Activated naive CD4-positive, alpha-beta T cell treated with anti-CD3 and anti-CD28 coated beads for 36 hours (primary cell): ENCODE results near the gene IVL. TPM values are rescaled to one million over a fixed set of nuclear protein-coding genes. Genes with fewer than 3 reads are reported as not detected.

Experiments
- CTCF ChIA-PET: fragments of 350-600 bp; sonication (Branson Sonifier 250); formaldehyde crosslinking; loops from one replicate; lab custom pipeline; 2021; ENCODE audit warnings: antibody characterized with exemption; lab: Charles Lee
- DNase-seq: peaks from one replicate; pipeline ENCODE4 v3.0.0-alpha.2; 2020
- H3K27ac Mint-ChIP-seq: one replicate; pipeline ENCODE4 v1.8.0; 2021; ENCODE audit warnings: mild to moderate bottlenecking, mixed read lengths
- H3K27me3 Mint-ChIP-seq: one replicate; pipeline ENCODE4 v1.8.0; 2021; ENCODE audit warnings: low read depth, mixed read lengths
- H3K36me3 Mint-ChIP-seq: one replicate; pipeline ENCODE4 v1.8.0; 2021; ENCODE audit warnings: low read depth, mixed read lengths
- H3K4me1 Mint-ChIP-seq: one replicate; pipeline ENCODE4 v1.8.0; 2021; ENCODE audit warnings: low read depth, mixed read lengths
- H3K4me3 Mint-ChIP-seq: one replicate; pipeline ENCODE4 v1.8.0; 2021; ENCODE audit warnings: mild to moderate bottlenecking, moderate library complexity, mixed read lengths
- H3K9me3 Mint-ChIP-seq: one replicate; pipeline ENCODE4 v1.8.0; 2021; ENCODE audit warnings: mixed read lengths
- intact Hi-C: fragments of 100-400 bp; cut with micrococcal nuclease; formaldehyde crosslinking; loops from one replicate; pipeline ENCODE4 v1.15.1; 2023
- total RNA-seq, 2 experiments: library from RNA; stranded (reverse); gene quantifications; one replicate each; pipeline ENCODE4 v1.2.3, GENCODE V29; 2021

The IVL gene
- total RNA-seq, 2 experiments from 2014 or later = not detected

DNA sequence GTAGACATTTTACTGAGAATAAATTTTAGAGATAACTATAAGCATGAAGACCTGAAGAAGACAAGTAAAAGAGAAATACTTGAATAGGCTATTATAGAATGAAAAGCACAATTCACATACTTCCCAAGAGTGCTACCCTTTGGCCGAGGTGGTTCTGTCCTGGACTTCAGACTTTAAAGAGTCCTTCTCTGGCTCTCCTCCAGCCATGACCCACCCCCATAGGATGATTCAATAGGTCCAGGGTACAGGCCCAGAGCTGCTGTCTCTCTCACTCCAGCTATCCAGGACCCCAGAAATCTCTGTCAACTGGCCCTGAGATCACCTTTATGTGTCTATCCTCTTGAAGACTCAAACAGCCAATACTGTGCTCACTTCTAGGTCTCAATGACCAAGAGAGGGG is 31.5 kb upstream of the IVL start:
- no peak for DNase-seq
- Mint-ChIP-seq H3K27ac (no peak overlapping the region), H3K4me3 (no peak overlapping the region), H3K9me3 (no peaks in the 10 kb centered on the region), H3K36me3 (no peaks in the 10 kb centered on the region), H3K4me1 (no peaks in the 10 kb centered on the region), H3K27me3 (peaks cover 14% of the 10 kb centered on the region)
- CTCF ChIA-PET = no interaction called here
- intact Hi-C loops = no loop called here

- no peaks in the 10 kb centered on the region for H3K9me3 Mint-ChIP-seq
- CTCF ChIA-PET = interaction anchor here (0.7 kb wide), 2 partner anchors 315 to 343 kb away, joined by 4 read pairs; no protein-coding TSS in a partner anchor
- intact Hi-C loops = no loop called here
- no peaks in the 10 kb centered on the region for H3K36me3 Mint-ChIP-seq
- peak; percentile 49 for DNase-seq
- H3K27ac Mint-ChIP-seq = no peak within 1 kb of the TSS
- peaks cover 11% of the 10 kb centered on the region for H3K27me3 Mint-ChIP-seq
- no peaks in the 10 kb centered on the region for H3K4me1 Mint-ChIP-seq
- no peak within 1 kb of the TSS for H3K4me3 Mint-ChIP-seq
These were observed 30.3 kb upstream of the IVL start, which contains the start of gene SMCP for GRCh38 chr1:152878042-152878441. Gene SMCP (plus strand): TSS chr1:152878322. CDS start chr1:152884423, 6,101 bp downstream.

DNA sequence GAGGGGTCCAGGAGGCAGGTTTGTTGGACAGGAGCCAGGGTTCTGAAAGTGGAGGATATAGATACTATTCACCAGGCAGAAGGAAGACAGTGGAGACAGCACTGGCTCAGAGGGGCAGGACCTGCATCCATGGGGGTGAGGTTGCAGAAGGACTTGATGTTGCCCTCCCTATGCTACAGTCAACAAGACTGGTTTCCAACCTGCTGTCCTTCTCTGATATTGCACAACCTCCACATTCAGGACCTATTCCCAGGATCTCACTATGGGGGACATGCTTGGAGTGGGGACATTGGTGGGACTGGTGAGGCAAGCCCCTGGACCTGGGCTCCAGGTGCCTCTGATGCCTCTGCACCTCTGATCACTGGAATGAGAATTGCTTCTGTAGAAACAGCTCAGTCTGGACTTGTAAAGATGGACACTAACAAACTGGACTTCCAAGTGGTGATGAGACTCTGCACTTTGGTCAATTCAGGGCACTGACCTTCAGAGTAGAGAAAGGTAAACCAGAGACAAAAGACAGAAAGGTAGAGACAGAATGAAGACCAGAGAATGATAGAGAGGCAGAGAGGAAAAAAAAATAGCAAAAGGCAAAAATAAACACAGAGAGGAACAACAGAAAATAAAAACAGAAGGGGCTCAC is 28.7 kb upstream of the IVL start:
- DNase-seq = no peak
- CTCF ChIA-PET = no interaction called here
- Mint-ChIP-seq H3K4me3 (no peak overlapping the region), H3K27me3 (peaks cover 11% of the 10 kb centered on the region), H3K27ac (no peak overlapping the region), H3K4me1 (no peaks in the 10 kb centered on the region), H3K36me3 (no peaks in the 10 kb centered on the region), H3K9me3 (no peaks in the 10 kb centered on the region)
- intact Hi-C loops = no loop called here

GRCh38 chr1:152880316-152880715 is 28.0 kb upstream of the IVL start:
- CTCF ChIA-PET = no interaction called here
- no peaks in the 10 kb centered on the region for H3K4me1 Mint-ChIP-seq
- H3K4me3 Mint-ChIP-seq = no peak overlapping the region
- no peak for DNase-seq
- no peaks in the 10 kb centered on the region for H3K36me3 Mint-ChIP-seq
- no peak overlapping the region for H3K27ac Mint-ChIP-seq
- intact Hi-C loops = no loop called here
- no peaks in the 10 kb centered on the region for H3K9me3 Mint-ChIP-seq
- peaks cover 11% of the 10 kb centered on the region for H3K27me3 Mint-ChIP-seq

- Mint-ChIP-seq H3K4me1 (no peaks in the 10 kb centered on the region), H3K27ac (no peak overlapping the region), H3K9me3 (no peaks in the 10 kb centered on the region), H3K36me3 (no peaks in the 10 kb centered on the region), H3K4me3 (no peak overlapping the region), H3K27me3 (peaks cover 11% of the 10 kb centered on the region)
- CTCF ChIA-PET = no interaction called here
- no peak for DNase-seq
- intact Hi-C loops = no loop called here
These were observed 27.4 kb upstream of the IVL start for GRCh38 chr1:152880907-152881306.

DNA sequence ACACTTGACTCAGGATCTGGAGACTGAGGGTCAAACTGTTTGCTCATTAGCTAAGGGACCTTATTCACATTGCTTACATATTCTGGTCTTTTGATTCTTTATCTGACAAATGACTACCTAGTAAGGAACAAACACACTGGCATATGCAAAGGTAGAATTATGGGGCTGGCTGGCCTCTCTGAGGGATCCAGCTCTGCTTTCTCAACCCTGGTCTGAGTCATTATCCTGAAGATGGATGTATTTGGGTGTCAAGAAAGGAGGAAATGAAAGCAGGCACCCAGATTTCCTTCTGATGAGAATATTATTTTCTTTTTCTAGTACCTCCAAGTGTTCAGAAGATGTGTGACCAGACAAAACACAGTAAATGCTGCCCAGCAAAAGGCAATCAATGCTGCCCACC is 24.3 kb upstream of the IVL start:
- H3K4me3 Mint-ChIP-seq = no peak overlapping the region
- no peaks in the 10 kb centered on the region for H3K4me1 Mint-ChIP-seq
- no peak overlapping the region for H3K27ac Mint-ChIP-seq
- H3K9me3 Mint-ChIP-seq = no peaks in the 10 kb centered on the region
- H3K36me3 Mint-ChIP-seq = no peaks in the 10 kb centered on the region
- no peak for DNase-seq
- H3K27me3 Mint-ChIP-seq = peaks cover 5% of the 10 kb centered on the region
- intact Hi-C loops = no loop called here
- CTCF ChIA-PET = no interaction called here

DNA sequence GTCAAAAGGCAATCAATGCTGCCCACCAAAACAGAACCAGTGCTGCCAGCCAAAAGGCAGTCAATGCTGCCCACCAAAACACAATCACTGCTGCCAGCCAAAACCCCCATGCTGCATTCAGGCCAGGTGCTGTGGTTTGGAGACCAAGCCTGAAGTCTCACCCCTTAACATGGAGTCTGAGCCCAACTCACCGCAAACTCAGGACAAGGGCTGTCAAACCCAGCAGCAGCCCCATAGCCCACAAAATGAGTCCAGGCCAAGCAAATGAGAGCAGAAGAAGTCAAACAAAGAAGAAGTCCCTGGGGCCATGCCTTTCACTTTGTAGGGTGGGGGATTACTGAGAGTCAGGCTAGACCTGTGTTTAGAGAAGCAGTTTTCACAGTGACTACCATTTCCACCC is 23.8 kb upstream of the IVL start:
- H3K36me3 Mint-ChIP-seq = no peaks in the 10 kb centered on the region

DNA sequence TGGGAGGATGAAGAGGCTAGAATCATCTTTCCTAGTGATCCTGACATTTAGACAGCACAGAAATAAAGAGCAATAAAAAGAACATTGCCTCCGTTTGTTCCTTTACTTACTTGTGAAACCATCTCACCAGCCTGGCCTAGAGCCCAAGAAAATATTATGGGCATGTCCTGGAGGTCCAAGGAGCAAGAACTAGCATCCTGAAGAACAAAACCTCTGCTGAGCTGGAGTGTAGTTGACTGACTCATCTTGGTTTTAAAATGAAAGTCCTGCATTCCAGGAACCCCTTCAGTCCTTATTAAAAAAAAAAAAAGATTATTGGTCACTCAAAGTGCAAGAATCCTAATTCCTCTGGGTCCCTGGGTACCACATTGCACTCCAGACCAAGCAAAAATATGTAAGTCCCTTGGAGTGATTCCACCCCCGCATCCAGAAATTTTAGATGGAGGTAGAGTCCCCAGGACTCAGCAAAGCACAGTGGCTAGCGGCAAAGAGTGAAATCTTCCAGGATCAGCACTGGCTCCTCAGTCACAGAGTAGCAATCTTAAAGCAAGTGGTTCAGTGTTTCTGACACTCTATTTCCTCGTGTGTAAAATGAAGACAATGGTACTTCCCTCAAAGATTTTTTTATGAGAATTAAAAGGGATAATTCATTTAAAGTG is 23.3 kb upstream of the IVL start:
- no peaks in the 10 kb centered on the region for H3K9me3 Mint-ChIP-seq
- DNase-seq = no peak
- intact Hi-C loops = no loop called here
- no peak overlapping the region for H3K27ac Mint-ChIP-seq
- H3K27me3 Mint-ChIP-seq = peaks cover 7% of the 10 kb centered on the region
- CTCF ChIA-PET = no interaction called here
- H3K4me3 Mint-ChIP-seq = no peak overlapping the region
- H3K4me1 Mint-ChIP-seq = no peaks in the 10 kb centered on the region
- H3K36me3 Mint-ChIP-seq = no peaks in the 10 kb centered on the region

More for the DNA sequence above, 23.8 kb upstream of the IVL start:
- no peak overlapping the region for H3K27ac Mint-ChIP-seq
- CTCF ChIA-PET = no interaction called here
- H3K9me3 Mint-ChIP-seq = no peaks in the 10 kb centered on the region
- DNase-seq = no peak
- no peak overlapping the region for H3K4me3 Mint-ChIP-seq
- intact Hi-C loops = no loop called here
- H3K27me3 Mint-ChIP-seq = peaks cover 5% of the 10 kb centered on the region
- no peaks in the 10 kb centered on the region for H3K4me1 Mint-ChIP-seq

DNA sequence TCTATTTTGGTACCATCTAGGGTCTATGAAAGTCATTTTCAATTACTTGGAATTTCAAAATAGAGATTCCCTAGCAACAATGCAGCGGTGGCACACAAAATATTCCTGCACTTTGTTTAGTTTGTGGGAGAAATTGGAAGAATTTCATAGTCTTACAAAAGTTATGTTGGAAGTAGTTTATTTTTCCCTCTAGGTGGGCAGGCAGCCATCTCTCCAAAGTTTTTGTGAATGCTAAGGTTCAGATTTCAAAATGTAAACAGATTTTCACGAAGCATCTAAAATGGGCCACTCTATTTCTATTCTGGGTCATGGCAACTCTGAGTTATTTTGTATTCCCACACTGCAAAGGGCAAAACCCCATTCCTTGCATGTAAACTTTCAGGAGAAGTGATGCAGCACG is 22.3 kb upstream of the IVL start:
- H3K4me1 Mint-ChIP-seq = no peaks in the 10 kb centered on the region
- no peak for DNase-seq
- no peaks in the 10 kb centered on the region for H3K36me3 Mint-ChIP-seq
- H3K27me3 Mint-ChIP-seq = peaks cover 7% of the 10 kb centered on the region
- no peak overlapping the region for H3K4me3 Mint-ChIP-seq
- CTCF ChIA-PET = no interaction called here
- H3K27ac Mint-ChIP-seq = no peak overlapping the region
- intact Hi-C loops = no loop called here
- no peaks in the 10 kb centered on the region for H3K9me3 Mint-ChIP-seq

GRCh38 chr1:152886758-152887409 is 21.5 kb upstream of the IVL start:
- Mint-ChIP-seq H3K4me1 (no peaks in the 10 kb centered on the region), H3K27me3 (peaks cover 7% of the 10 kb centered on the region), H3K9me3 (no peaks in the 10 kb centered on the region), H3K4me3 (no peak overlapping the region), H3K27ac (no peak overlapping the region), H3K36me3 (no peaks in the 10 kb centered on the region)
- CTCF ChIA-PET = no interaction called here
- intact Hi-C loops = no loop called here
- DNase-seq = no peak

DNA sequence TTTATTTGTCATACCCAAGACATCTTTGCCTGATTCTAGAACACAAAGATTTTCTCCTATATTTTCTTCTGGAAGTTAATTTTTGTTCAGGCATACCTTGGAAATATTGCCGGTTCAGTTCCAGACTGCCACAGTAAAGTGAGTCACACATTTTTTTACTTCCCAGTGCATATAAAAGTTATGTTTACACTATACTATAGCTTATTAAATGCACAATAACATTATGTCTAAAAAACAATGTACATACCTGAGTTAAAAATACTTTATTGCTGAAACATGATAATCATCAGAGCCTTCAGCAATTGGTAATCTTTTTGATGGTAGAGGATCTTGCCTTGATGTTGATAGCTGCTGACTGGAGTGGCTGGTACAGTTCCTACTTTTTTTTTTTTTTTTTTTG is 20.2 kb upstream of the IVL start:
- Mint-ChIP-seq H3K27ac (no peak overlapping the region), H3K9me3 (no peaks in the 10 kb centered on the region), H3K36me3 (no peaks in the 10 kb centered on the region), H3K27me3 (peaks cover 7% of the 10 kb centered on the region), H3K4me1 (no peaks in the 10 kb centered on the region), H3K4me3 (no peak overlapping the region)
- no peak for DNase-seq
- intact Hi-C loops = no loop called here
- CTCF ChIA-PET = no interaction called here

GRCh38 chr1:152899027-152899426 is 9.3 kb upstream of the IVL start:
- intact Hi-C loops = no loop called here
- Mint-ChIP-seq H3K27ac (no peak overlapping the region), H3K4me3 (no peak overlapping the region), H3K36me3 (no peaks in the 10 kb centered on the region), H3K9me3 (no peaks in the 10 kb centered on the region), H3K4me1 (no peaks in the 10 kb centered on the region), H3K27me3 (peaks cover 35% of the 10 kb centered on the region)
- CTCF ChIA-PET = no interaction called here
- no peak for DNase-seq

DNA sequence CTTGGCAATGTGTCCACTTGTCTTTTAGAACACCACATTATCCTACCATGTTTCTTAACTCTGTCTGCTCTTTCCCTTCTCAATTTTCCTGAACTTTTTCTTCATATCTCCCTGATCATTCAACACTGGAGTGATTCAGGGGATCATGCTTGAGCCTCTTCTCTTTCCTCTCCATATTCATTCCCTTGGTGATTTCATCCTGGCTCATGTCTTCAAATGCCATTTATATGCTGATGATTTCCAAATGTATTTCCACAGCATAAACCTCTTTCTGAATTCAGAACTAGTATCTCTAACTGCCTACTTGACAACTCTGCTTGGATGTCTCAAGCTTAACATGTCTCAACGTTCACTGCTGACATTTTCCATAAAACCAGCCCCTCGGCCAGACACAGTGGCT is 8.5 kb upstream of the IVL start:
- no peaks in the 10 kb centered on the region for H3K36me3 Mint-ChIP-seq

More for the DNA sequence above, 8.5 kb upstream of the IVL start:
- H3K9me3 Mint-ChIP-seq = no peaks in the 10 kb centered on the region
- intact Hi-C loops = no loop called here
- DNase-seq = no peak
- CTCF ChIA-PET = no interaction called here
- H3K27me3 Mint-ChIP-seq = peaks cover 30% of the 10 kb centered on the region
- H3K27ac Mint-ChIP-seq = no peak overlapping the region
- no peaks in the 10 kb centered on the region for H3K4me1 Mint-ChIP-seq
- H3K4me3 Mint-ChIP-seq = no peak overlapping the region
